Spleen (tissue), 7 donors: ENCODE results near the gene FANCF.

Experiments used
- POLR2A ChIP-seq, 3 donors: fragments of 450-650 bp; IDR thresholded peaks; one replicate each; pipeline ENCODE4 v1.5.1; 2017; ENCODE audit warnings: antibody characterized with exemption in 3 of 3, mild to moderate bottlenecking in 1 of 3
- POLR2AphosphoS5 ChIP-seq, 3 donors: sonication (generic); formaldehyde crosslinking; IDR thresholded peaks; one replicate each; pipeline ENCODE4 v1.5.1; 2017; ENCODE audit warnings: antibody characterized with exemption in 3 of 3
- TF ChIP-seq, protein P1 (sequence below), 11 experiments: fragments of 200-600 bp in 7 of 11; fragments of 450-650 bp in 4 of 11; sonication (generic) in 4 of 11; IDR thresholded peaks in 8 of 11; conservative IDR thresholded peaks in 3 of 11; 1 replicate in 7 of 11; 2 replicates in 4 of 11; pipeline versions ENCODE4 v1.4.0 to v1.8.0; 2016 to 2021; ENCODE audit warnings: antibody characterized with exemption in 11 of 11, inconsistent platforms in 4 of 11, mild to moderate bottlenecking in 1 of 11
- donor health status: DM: no; HTN: no; CAD: no; lungs with moderate emphysema.
- donor health status: DM: no; HTN: no; CAD: no.
- donor health status: DM: no; HTN: no; CAD: no.

DNA sequence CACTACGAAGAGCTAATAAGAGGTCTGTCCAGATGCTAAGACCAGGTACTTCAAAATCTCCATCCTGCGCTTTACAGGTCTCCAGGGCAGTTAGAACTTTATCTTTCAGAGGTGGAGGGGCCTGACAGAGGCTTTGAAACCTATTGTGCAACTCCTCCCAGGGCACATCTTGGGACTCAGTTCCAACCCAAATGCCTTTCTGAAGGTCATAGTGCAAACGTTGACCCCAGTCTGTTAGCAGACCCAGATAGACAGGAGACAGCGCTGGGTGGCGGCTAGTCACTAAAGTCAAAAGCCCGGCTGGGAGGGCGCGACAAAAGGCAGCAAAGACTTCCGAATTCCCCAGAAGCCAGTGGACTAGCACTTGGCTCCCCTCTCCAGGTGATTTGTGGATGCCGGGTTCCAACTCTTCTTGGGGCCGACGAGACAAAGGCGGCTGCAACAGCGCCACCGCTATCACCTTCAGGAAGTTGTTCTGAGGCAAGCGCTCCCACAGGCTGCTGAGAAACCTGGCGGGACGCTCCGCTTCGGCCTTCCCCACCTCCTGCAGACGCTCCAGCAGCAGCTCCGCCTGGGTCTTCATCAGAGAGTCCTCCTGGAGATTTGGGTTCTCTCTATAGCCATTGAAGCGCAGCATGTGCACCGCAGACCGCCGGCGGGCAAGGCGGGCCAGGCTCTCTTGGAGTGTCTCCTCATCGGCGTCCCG is 728 bp downstream of the FANCF start:
- TF ChIP-seq, protein P1, sequence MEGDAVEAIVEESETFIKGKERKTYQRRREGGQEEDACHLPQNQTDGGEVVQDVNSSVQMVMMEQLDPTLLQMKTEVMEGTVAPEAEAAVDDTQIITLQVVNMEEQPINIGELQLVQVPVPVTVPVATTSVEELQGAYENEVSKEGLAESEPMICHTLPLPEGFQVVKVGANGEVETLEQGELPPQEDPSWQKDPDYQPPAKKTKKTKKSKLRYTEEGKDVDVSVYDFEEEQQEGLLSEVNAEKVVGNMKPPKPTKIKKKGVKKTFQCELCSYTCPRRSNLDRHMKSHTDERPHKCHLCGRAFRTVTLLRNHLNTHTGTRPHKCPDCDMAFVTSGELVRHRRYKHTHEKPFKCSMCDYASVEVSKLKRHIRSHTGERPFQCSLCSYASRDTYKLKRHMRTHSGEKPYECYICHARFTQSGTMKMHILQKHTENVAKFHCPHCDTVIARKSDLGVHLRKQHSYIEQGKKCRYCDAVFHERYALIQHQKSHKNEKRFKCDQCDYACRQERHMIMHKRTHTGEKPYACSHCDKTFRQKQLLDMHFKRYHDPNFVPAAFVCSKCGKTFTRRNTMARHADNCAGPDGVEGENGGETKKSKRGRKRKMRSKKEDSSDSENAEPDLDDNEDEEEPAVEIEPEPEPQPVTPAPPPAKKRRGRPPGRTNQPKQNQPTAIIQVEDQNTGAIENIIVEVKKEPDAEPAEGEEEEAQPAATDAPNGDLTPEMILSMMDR (IDR thresholded peaks at IDR 0.05 in 8 of 11, conservative IDR thresholded peaks at IDR 0.05 in 3 of 11) = peak in 7 of 11 experiments; percentile 4 to 55 (median 38)
- no peak for TF ChIP-seq POLR2AphosphoS5 (IDR thresholded peaks at IDR 0.05)
- TF ChIP-seq POLR2A (IDR thresholded peaks at IDR 0.05) = no peak
